HG02970 (cell line): Measurements from ENCODE around the gene ADAT3.

Source experiments
- ATAC-seq: cut with Tn5 transposase; IDR thresholded peaks from one replicate; pipeline ENCODE4 v1.9.1; 2021; ENCODE audit warnings: mild to moderate bottlenecking, moderate library complexity, moderate number of reproducible peaks; ENCODE audit not compliant: unreplicated experiment, low FRiP score

Gene ADAT3

GRCh38 chr19:1954532-1954933 is 49.3 kb downstream of the ADAT3 start:
- ATAC-seq: no peak

DNA sequence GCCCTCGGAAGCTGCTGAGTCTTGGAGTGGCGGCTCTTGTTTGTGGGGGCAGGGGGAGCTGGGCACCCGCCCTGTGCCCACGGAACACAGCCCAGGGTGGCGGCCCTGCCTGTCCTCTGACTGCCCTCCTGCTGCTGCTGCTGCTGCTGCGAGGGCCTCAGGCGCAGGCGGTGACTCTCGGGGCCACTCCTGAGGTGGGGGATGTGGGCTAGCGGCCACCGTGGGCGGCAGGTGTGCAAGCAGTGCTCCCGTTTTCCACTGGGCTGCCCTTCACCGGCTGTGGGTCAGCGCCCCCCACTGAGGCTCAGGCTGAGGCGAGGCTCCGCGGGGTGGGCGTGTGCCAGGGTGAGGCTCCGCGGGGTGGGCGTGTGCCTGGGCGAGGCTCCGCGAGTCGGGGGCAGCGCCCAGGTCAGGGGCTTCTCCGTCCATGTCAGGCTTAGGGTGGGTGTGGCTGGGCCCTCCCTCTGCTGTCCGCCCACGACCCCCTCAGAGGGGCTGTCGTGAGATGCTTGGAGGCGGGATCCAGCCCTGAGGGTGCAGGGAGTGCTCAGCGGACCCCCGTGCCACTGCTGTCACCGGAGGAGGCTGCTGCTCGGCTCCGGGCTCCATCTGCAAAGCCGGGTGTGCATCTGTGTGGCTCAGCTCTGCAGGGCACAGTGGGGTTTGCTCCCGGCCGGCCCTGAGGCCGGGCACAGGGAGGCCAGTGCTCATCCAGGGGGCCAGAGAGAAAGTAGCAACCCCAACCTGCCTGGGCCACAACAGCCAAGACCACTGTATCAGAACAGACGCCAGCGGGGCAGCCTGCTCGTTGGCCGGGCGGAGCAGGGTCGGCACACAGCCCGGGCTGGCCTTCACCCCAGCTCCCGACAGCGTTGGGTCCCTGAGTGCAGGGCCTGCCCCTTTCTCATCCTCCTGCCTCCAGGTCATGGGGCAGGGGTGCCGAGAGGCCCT is 50.2 kb downstream of the ADAT3 start:
- ATAC-seq: no peak

DNA sequence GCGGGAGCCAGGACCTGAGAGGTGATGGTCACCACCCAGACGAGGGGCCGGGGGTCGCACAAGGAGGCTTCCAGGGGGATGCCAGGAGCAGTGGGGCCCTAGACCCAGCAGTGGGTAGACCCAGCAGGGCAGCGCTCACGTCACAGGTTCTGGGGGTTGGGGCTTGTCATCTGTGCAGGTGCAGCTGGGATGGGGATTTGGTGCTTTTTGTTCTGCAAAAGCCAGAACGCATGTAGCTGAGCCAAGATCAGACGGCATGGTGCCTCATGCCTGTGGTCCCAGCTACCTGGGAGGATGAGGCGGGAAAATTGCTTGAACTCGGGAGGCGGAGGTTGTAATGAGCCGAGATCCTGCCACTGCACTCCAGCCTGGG is 50.9 kb downstream of the ADAT3 start:
- ATAC-seq: no peak

GRCh38 chr19:1956868-1957492 is 51.8 kb downstream of the ADAT3 start:
- no peak for ATAC-seq

GRCh38 chr19:1957562-1958248 is 52.5 kb downstream of the ADAT3 start:
- no peak for ATAC-seq

- no peak for ATAC-seq
These were observed 54.9 kb downstream of the ADAT3 start for GRCh38 chr19:1959928-1960589.

GRCh38 chr19:1961000-1961883 is 56.0 kb downstream of the ADAT3 start:
- ATAC-seq: no peak

GRCh38 chr19:1962674-1963073 is 57.5 kb downstream of the ADAT3 start:
- ATAC-seq: no peak
